Measurements from ENCODE around the gene PLAAT1.

PLAAT1 gene

DNA sequence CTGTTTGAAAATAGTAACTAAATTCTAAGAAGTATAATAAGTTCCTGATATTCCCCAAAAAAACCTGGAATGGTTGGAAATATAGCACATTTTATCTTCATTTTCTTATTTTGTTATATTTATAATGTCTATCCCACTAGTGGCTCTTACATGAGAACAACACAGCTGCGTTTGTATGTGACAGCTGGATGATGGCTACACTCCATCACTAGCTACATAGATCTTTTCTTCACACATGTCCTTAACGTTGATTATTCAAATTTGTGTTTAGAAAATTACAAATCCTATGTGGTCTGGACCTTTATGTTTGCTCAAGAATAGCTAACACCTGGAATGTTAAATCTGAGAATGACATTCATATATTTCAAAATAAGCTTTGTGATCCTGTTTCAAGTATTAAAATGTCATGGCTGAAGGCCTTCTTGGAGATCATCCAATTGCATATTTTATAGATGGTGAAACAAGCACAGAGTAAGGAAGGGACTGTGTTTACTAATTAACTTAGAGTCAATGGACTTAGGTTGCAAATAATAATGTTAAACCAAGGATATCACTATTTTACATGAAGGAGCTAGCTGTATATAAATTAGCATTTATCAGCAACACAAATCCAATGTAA lies 76.8 kb downstream of the PLAAT1 start:
- Histone ChIP-seq H3K79me2 (ENCODE audit: low read length) (no peaks in the 10 kb centered on the region), H3K27ac (ENCODE audit: low read length) (no peak overlapping the region), H3F3A (ENCODE audit: insufficient read depth, low read length) (no peaks in the 10 kb centered on the region), H3K36me3 (replicated peaks; ENCODE audit: insufficient read depth, low read length) (no peaks in the 10 kb centered on the region), H3K4me2 (ENCODE audit: low read depth, low read length) (no peak overlapping the region), H3K9me3 (replicated peaks; ENCODE audit: insufficient read depth, low read length) (no peaks in the 10 kb centered on the region), H3K4me1 (ENCODE audit: low read length) (no peaks in the 10 kb centered on the region), H3K9me2 (replicated peaks; ENCODE audit: insufficient read depth, low read length) (no peaks in the 10 kb centered on the region; the same call in 1 of the 2 replicates), H4K20me1 (ENCODE audit: insufficient read depth, low read length) (no peaks in the 10 kb centered on the region), H3K9ac (ENCODE audit: low read length) (no peak overlapping the region), H3K27me3 (replicated peaks; ENCODE audit: insufficient read depth, low read length) (no peaks in the 10 kb centered on the region), H2AFZ (ENCODE audit: low read length) (no peak overlapping the region), H3K4me3 (ENCODE audit: low read length) (no peak overlapping the region)
- no peak for TF ChIP-seq EZH2 (optimal IDR thresholded peaks at IDR 0.05; ENCODE audit: low read depth, low read length)
- TF ChIP-seq, protein P1, sequence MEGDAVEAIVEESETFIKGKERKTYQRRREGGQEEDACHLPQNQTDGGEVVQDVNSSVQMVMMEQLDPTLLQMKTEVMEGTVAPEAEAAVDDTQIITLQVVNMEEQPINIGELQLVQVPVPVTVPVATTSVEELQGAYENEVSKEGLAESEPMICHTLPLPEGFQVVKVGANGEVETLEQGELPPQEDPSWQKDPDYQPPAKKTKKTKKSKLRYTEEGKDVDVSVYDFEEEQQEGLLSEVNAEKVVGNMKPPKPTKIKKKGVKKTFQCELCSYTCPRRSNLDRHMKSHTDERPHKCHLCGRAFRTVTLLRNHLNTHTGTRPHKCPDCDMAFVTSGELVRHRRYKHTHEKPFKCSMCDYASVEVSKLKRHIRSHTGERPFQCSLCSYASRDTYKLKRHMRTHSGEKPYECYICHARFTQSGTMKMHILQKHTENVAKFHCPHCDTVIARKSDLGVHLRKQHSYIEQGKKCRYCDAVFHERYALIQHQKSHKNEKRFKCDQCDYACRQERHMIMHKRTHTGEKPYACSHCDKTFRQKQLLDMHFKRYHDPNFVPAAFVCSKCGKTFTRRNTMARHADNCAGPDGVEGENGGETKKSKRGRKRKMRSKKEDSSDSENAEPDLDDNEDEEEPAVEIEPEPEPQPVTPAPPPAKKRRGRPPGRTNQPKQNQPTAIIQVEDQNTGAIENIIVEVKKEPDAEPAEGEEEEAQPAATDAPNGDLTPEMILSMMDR (IDR thresholded peaks at IDR 0.05; ENCODE audit: low read length): no peak
- TF ChIP-seq EZH2phosphoT487 (IDR thresholded peaks at IDR 0.05; ENCODE audit: low read length): no peak
- no peak for DNase-seq

All from MM.1S (cell line).